Measurements from ENCODE around the gene OSBP2.
"Not testable (repeated sequence)": the region's sequence is repeated elsewhere in the genome, so short reads cannot be mapped to it uniquely, and the experiment has no call there.

OSBP2 gene

DNA sequence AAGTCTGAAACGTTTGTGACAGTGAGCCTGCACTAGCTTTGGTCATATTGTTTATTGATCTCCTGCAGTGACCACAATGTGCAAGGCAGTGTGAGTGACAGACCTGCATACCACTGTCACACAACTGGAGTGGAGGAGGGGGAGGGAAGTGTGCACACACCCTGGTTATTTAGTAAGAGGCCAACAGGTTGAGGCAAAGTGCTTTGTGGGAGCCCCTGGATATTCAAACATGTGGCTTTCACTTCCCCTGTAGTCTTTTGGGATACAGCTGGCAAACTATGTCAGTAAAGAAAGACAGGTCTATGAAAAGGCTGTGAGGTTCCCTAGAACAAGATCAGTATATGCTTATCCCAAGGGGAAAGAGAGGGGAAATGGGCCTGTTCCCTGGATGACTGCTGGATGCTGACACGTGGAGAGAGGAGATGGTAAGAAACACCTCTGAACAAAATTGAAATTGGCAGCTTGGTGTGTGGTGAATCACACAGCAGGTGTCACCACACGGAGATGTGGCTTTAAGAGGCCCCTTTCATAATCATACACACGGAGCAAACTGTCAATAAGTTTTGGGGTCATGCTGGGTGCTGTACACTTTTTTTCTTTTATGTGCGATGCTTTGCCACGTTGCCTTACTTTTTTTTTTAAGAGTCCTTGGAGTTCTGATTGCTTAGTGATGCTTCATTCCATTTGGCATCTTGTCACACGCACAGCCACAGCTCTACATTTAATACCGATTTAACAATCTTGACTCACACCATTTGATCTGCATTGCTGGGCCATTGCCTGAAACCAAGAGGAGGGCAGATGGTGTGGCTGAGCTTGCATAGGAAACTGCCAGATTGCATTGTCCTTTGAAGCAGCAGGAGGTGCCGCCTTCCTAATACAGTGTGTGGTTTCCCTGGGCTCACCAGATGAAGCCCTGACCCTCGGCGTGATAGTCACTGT lies 11.3 kb downstream of the OSBP2 start:
- H3K79me2 ChIP-seq (ENCODE audit: control insufficient read depth, low read length) = no peaks in the 10 kb centered on the region
- no peak overlapping the region for H3K27ac ChIP-seq (ENCODE audit: low read depth, low read length)
- H3K27me3 ChIP-seq (ENCODE audit: control insufficient read depth, low read length) = peaks cover 13% of the 10 kb centered on the region
- H4K20me1 ChIP-seq (ENCODE audit: control insufficient read depth, insufficient read depth, low read depth, low read length) = no peaks in the 10 kb centered on the region
- H3K36me3 ChIP-seq (ENCODE audit: control insufficient read depth, low read length) = no peaks in the 10 kb centered on the region
- H3K4me3 ChIP-seq (ENCODE audit: low read length) = no peak overlapping the region
- no peaks in the 10 kb centered on the region for H3K9me3 ChIP-seq (ENCODE audit: control insufficient read depth, insufficient read depth, low read length)
- TF ChIP-seq, protein P1, sequence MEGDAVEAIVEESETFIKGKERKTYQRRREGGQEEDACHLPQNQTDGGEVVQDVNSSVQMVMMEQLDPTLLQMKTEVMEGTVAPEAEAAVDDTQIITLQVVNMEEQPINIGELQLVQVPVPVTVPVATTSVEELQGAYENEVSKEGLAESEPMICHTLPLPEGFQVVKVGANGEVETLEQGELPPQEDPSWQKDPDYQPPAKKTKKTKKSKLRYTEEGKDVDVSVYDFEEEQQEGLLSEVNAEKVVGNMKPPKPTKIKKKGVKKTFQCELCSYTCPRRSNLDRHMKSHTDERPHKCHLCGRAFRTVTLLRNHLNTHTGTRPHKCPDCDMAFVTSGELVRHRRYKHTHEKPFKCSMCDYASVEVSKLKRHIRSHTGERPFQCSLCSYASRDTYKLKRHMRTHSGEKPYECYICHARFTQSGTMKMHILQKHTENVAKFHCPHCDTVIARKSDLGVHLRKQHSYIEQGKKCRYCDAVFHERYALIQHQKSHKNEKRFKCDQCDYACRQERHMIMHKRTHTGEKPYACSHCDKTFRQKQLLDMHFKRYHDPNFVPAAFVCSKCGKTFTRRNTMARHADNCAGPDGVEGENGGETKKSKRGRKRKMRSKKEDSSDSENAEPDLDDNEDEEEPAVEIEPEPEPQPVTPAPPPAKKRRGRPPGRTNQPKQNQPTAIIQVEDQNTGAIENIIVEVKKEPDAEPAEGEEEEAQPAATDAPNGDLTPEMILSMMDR (IDR thresholded peaks at IDR 0.05; ENCODE audit: low read depth, low read length, poor library complexity, severe bottlenecking) = no peak
- no peak for TF ChIP-seq EZH2phosphoT487 (IDR thresholded peaks at IDR 0.05; ENCODE audit: borderline replicate concordance, low read length)
- no peaks in the 10 kb centered on the region for H3F3A ChIP-seq (ENCODE audit: control insufficient read depth, insufficient read depth)
- no peaks in the 10 kb centered on the region for H3K4me1 ChIP-seq (ENCODE audit: control insufficient read depth, low read length)
- H3K9me2 ChIP-seq (replicated peaks; ENCODE audit: control insufficient read depth, low read length) = no peaks in the 10 kb centered on the region
- no peak overlapping the region for H3K4me2 ChIP-seq (ENCODE audit: low read length)

GRCh38 chr22:30709980-30710379 lies 15.3 kb downstream of the OSBP2 start:
- H3K9me2 ChIP-seq (replicated peaks; ENCODE audit: control insufficient read depth, low read length); H3K27me3 ChIP-seq (ENCODE audit: control insufficient read depth, low read length); H3K9me3 ChIP-seq (ENCODE audit: control insufficient read depth, insufficient read depth, low read length); H3K4me2 ChIP-seq (ENCODE audit: low read length); H3K27ac ChIP-seq (ENCODE audit: low read depth, low read length); H3K79me2 ChIP-seq (ENCODE audit: control insufficient read depth, low read length); H4K20me1 ChIP-seq (ENCODE audit: control insufficient read depth, insufficient read depth, low read depth, low read length); H3K36me3 ChIP-seq (ENCODE audit: control insufficient read depth, low read length); H3K4me3 ChIP-seq (ENCODE audit: low read length); H3K4me1 ChIP-seq (ENCODE audit: control insufficient read depth, low read length); H3F3A ChIP-seq (ENCODE audit: control insufficient read depth, insufficient read depth): not testable (repeated sequence)

GRCh38 chr22:30712094-30712493 lies 17.4 kb downstream of the OSBP2 start:
- no peaks in the 10 kb centered on the region for H3K9me2 ChIP-seq (replicated peaks; ENCODE audit: control insufficient read depth, low read length)
- no peaks in the 10 kb centered on the region for H4K20me1 ChIP-seq (ENCODE audit: control insufficient read depth, insufficient read depth, low read depth, low read length)
- H3K4me2 ChIP-seq (ENCODE audit: low read length) = no peak overlapping the region
- H3K4me3 ChIP-seq (ENCODE audit: low read length) = no peak overlapping the region
- no peaks in the 10 kb centered on the region for H3K79me2 ChIP-seq (ENCODE audit: control insufficient read depth, low read length)
- TF ChIP-seq, protein P1 (IDR thresholded peaks at IDR 0.05; ENCODE audit: low read depth, low read length, poor library complexity, severe bottlenecking) = no peak
- TF ChIP-seq EZH2phosphoT487 (IDR thresholded peaks at IDR 0.05; ENCODE audit: borderline replicate concordance, low read length) = no peak
- H3K27me3 ChIP-seq (ENCODE audit: control insufficient read depth, low read length) = no peaks in the 10 kb centered on the region
- no peaks in the 10 kb centered on the region for H3K9me3 ChIP-seq (ENCODE audit: control insufficient read depth, insufficient read depth, low read length)
- H3K4me1 ChIP-seq (ENCODE audit: control insufficient read depth, low read length) = no peaks in the 10 kb centered on the region
- H3F3A ChIP-seq (ENCODE audit: control insufficient read depth, insufficient read depth) = no peaks in the 10 kb centered on the region
- no peak overlapping the region for H3K27ac ChIP-seq (ENCODE audit: low read depth, low read length)
- no peaks in the 10 kb centered on the region for H3K36me3 ChIP-seq (ENCODE audit: control insufficient read depth, low read length)

DNA sequence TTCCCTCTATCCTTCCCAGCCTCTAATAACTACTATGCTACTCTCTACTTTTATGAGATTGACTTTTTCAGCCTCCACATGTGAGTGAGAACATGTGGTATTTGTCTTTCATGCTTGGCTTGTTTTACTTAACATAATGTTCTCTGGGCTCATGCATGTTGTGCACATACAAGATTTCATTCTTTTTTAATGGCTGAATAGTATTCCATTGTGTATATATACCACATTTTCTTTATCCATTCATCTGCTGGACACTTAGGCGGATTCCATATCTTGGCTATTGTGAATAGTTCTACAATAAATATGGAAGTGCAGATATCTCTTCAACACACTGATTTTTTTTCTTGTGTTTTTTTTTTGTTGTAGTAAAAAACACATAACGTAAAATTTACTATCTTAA lies 19.4 kb downstream of the OSBP2 start:
- Histone ChIP-seq H3K79me2 (ENCODE audit: control insufficient read depth, low read length) (no peaks in the 10 kb centered on the region), H3K4me1 (ENCODE audit: control insufficient read depth, low read length) (no peaks in the 10 kb centered on the region), H3K27ac (ENCODE audit: low read depth, low read length) (no peak overlapping the region), H3K36me3 (ENCODE audit: control insufficient read depth, low read length) (no peaks in the 10 kb centered on the region), H3K9me2 (replicated peaks; ENCODE audit: control insufficient read depth, low read length) (no peaks in the 10 kb centered on the region), H3K4me3 (ENCODE audit: low read length) (no peak overlapping the region), H4K20me1 (ENCODE audit: control insufficient read depth, insufficient read depth, low read depth, low read length) (no peaks in the 10 kb centered on the region), H3K9me3 (ENCODE audit: control insufficient read depth, insufficient read depth, low read length) (no peaks in the 10 kb centered on the region), H3K4me2 (ENCODE audit: low read length) (no peak overlapping the region), H3F3A (ENCODE audit: control insufficient read depth, insufficient read depth) (no peaks in the 10 kb centered on the region), H3K27me3 (ENCODE audit: control insufficient read depth, low read length) (no peaks in the 10 kb centered on the region; the same call in 1 of the 2 replicates)
- TF ChIP-seq, protein P1 (IDR thresholded peaks at IDR 0.05; ENCODE audit: low read depth, low read length, poor library complexity, severe bottlenecking) = no peak
- TF ChIP-seq EZH2phosphoT487 (IDR thresholded peaks at IDR 0.05; ENCODE audit: borderline replicate concordance, low read length) = no peak
